Smooth muscle cell (in vitro differentiated cells): ENCODE measurements around the gene RACK1. TPM values are rescaled to one million over a fixed set of nuclear protein-coding genes. Genes with fewer than 3 reads are reported as not detected.
A peak's percentile ranks its signal among the peaks of the same experiment; 100 is the strongest.

Experiments used
- DNase-seq: peaks from one replicate; lab custom pipeline; 2025; ENCODE audit not compliant: unreplicated experiment; lab: John Stamatoyannopoulos, UW
- H2AFZ ChIP-seq: fragments of 200-600 bp; sonication (generic); 2 replicates; pipeline ENCODE4 v1.6.0; 2016; ENCODE audit warnings: antibody characterized with exemption, low read depth, mild to moderate bottlenecking
- H3F3A ChIP-seq: fragments of 200-600 bp; sonication (generic); 2 replicates; pipeline ENCODE4 v1.6.0; 2017; ENCODE audit warnings: antibody characterized with exemption, low read depth
- H3K27ac ChIP-seq: fragments of 200-600 bp; sonication (generic); 2 replicates; pipeline ENCODE4 v1.5.1; 2016; ENCODE audit warnings: low read depth, mild to moderate bottlenecking
- H3K27me3 ChIP-seq: fragments of 200-600 bp; sonication (generic); 2 replicates; pipeline ENCODE4 v1.6.1; 2016; ENCODE audit warnings: low read depth, mild to moderate bottlenecking
- H3K36me3 ChIP-seq: fragments of 200-600 bp; sonication (generic); 2 replicates; pipeline ENCODE4 v1.5.1; 2016; ENCODE audit warnings: low read depth
- H3K4me1 ChIP-seq: fragments of 200-600 bp; sonication (generic); 2 replicates; pipeline ENCODE4 v1.5.1; 2016; ENCODE audit warnings: low read depth
- H3K4me2 ChIP-seq: fragments of 200-600 bp; sonication (generic); 2 replicates; pipeline ENCODE4 v1.6.0; 2016; ENCODE audit warnings: mild to moderate bottlenecking
- H3K4me3 ChIP-seq: fragments of 200-600 bp; sonication (generic); 2 replicates; pipeline ENCODE4 v1.5.1; 2016; ENCODE audit warnings: mild to moderate bottlenecking
- H3K79me2 ChIP-seq: fragments of 200-600 bp; sonication (generic); 2 replicates; pipeline ENCODE4 v1.6.0; 2016; ENCODE audit warnings: low read depth, mild to moderate bottlenecking
- H3K9ac ChIP-seq: fragments of 200-600 bp; sonication (generic); 2 replicates; pipeline ENCODE4 v1.6.0; 2016; ENCODE audit warnings: low read depth
- H3K9me3 ChIP-seq: fragments of 200-600 bp; sonication (generic); replicated peaks from 2 replicates; pipeline ENCODE4 v1.5.1; 2016; ENCODE audit warnings: low read depth
- H4K20me1 ChIP-seq: fragments of 200-600 bp; sonication (generic); 2 replicates; pipeline ENCODE4 v1.6.0; 2016; ENCODE audit warnings: low read depth
- WGBS: methylation state at CpG from one replicate; pipeline ENCODE4 v1.1.7; 2016; ENCODE audit warnings: low lambda C conversion rate; 5-methylcytosine and 5-hydroxymethylcytosine counted together
- polyA plus RNA-seq: library from polyadenylated mRNA; unstranded; fragments of >200 nt; fragmentation: Nextera tagmentation; extraction: Ambion mirVana; gene quantifications from 2 replicates; pipeline ENCODE4 v1.2.1, GENCODE V29; 2016
- total RNA-seq: library from RNA; depleted of rRNA; stranded (reverse); fragments of >200 nt; gene quantifications from 2 replicates; pipeline ENCODE4 v1.2.3, GENCODE V29; 2014
- TF ChIP-seq, protein P1 (sequence below): fragments of 200-600 bp; sonication (generic); IDR thresholded peaks from 2 replicates; pipeline ENCODE4 v1.5.1; 2017; ENCODE audit warnings: borderline replicate concordance, mild to moderate bottlenecking, antibody characterized with exemption; ENCODE audit not compliant: insufficient read depth, poor library complexity, severe bottlenecking

The RACK1 gene
- total and polyA plus RNA-seq, 2 experiments from 2014 or later: 617 to 2,098 TPM

DNA sequence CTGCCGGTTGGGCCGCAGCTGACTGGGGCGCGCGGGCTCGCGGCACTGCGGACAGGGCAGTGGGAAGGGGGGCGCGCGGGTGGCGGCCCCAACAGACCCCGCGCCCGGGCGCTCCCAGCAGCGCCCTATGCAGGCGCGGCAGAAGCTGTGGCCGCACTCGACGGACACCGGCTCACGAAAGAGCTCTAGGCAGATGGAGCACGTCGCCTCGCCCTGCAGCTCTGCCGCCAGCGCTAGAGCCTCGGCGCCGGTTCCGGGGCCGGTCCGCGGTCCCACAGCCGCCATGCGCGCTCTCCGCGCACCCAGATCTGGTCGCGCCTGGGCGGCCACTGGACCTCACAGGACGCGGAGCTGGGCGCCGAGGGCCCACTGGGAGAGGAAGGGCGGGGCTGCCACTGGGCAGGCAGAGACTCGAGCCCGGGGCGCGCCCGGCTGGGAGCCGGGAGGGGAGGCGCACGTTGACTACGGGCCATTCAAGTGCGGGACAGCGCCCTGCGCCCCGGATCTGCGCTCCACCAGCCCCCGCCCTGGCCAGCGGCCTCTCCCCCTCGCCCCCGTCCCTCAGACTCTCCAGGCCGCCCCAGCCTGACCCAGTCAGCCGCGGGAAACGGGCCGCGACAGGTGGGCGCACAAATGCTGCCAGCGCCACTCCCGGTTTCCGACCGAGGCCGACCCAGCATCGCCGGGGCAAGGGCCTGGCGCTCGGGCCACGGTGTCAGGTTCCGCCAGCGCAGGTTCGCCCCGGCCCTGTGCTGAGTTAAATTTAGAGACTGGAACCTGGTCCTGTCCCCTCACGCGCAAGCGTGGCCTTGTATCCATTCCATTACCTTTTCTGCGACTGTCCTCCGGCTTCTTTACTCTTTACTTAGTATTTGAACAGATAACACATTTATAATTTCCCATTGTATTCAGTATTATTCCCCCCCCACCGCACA is 38.6 kb downstream of the RACK1 start, which contains the start of gene TRIM7:
Gene TRIM7 (minus strand): TSS at position 371 of the 935 bp plus-strand sequence. CDS start 86 bp downstream, at position 285.
- TF ChIP-seq, protein P1, sequence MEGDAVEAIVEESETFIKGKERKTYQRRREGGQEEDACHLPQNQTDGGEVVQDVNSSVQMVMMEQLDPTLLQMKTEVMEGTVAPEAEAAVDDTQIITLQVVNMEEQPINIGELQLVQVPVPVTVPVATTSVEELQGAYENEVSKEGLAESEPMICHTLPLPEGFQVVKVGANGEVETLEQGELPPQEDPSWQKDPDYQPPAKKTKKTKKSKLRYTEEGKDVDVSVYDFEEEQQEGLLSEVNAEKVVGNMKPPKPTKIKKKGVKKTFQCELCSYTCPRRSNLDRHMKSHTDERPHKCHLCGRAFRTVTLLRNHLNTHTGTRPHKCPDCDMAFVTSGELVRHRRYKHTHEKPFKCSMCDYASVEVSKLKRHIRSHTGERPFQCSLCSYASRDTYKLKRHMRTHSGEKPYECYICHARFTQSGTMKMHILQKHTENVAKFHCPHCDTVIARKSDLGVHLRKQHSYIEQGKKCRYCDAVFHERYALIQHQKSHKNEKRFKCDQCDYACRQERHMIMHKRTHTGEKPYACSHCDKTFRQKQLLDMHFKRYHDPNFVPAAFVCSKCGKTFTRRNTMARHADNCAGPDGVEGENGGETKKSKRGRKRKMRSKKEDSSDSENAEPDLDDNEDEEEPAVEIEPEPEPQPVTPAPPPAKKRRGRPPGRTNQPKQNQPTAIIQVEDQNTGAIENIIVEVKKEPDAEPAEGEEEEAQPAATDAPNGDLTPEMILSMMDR: no peak
- no peaks in the 10 kb centered on the region for H3K36me3 ChIP-seq

DNA sequence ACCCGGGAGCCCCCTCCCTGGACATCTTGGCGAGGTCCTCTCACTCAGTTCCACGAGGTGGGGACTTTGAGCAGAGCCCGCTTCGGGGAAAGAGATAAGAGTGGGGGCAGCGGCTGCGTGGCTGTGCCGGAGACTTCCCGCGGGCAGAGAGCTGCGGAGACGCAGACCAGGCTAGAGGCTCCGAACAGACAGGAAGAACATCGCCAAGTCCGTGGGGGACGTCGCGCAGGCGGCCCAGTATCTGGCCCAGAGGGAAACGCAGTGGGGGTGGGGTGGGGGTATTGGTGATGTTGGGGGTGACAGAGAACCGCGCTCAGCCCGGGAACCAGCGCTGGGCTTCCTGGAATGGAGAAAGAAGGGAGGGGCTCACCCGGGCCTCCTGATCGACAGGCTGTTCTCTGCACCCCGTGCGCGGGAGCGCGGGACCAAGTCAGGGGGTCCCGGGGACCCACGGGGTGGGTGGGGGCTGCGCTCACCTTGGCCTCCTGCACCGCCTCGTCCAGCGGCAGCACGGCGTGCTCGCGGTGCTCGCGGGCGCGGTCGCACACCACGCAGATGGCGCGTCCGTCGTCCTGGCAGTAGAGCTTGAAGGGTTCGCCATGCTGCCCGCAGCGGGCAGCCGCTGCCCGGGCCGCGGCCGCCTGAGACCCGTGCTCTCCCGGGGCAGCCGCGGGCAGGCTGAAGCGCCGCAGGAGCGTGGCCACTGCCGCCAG is 39.4 kb downstream of the RACK1 start:
- DNase-seq: no peak
- 2% methylated on average over 52 of the region's 67 CpGs for WGBS
- H2AFZ ChIP-seq: peak overlapping the region; percentile 57
- no peaks in the 10 kb centered on the region for H3K9me3 ChIP-seq
- peaks cover 28% of the 10 kb centered on the region for H3K27me3 ChIP-seq
- H3K4me2 ChIP-seq: peak overlapping the region; percentile 88
- no peaks in the 10 kb centered on the region for H3K36me3 ChIP-seq
- H3F3A ChIP-seq: peaks cover 13% of the 10 kb centered on the region
- no peaks in the 10 kb centered on the region for H3K4me1 ChIP-seq
- H3K9ac ChIP-seq: no peak overlapping the region
- H3K4me3 ChIP-seq: peak overlapping the region; percentile 55
- H3K27ac ChIP-seq: no peak overlapping the region
- H3K79me2 ChIP-seq: no peaks in the 10 kb centered on the region
- TF ChIP-seq, protein P1: no peak
- no peaks in the 10 kb centered on the region for H4K20me1 ChIP-seq

More for the DNA sequence above, 38.6 kb downstream of the RACK1 start, which contains the start of gene TRIM7:
- no peak for DNase-seq
- H3K79me2 ChIP-seq: no peaks in the 10 kb centered on the region
- H3K9me3 ChIP-seq: no peaks in the 10 kb centered on the region
- no peaks in the 10 kb centered on the region for H3K4me1 ChIP-seq
- H3K4me2 ChIP-seq: peak within 1 kb of the TSS; percentile 88
- peak within 1 kb of the TSS; percentile 55 for H3K4me3 ChIP-seq
- WGBS: 2% methylated on average over 77 of the region's 94 CpGs
- no peak within 1 kb of the TSS for H3K9ac ChIP-seq
- no peak within 1 kb of the TSS for H3K27ac ChIP-seq
- H4K20me1 ChIP-seq: no peaks in the 10 kb centered on the region
- H3K27me3 ChIP-seq: peaks cover 28% of the 10 kb centered on the region
- H3F3A ChIP-seq: peaks cover 13% of the 10 kb centered on the region
- H2AFZ ChIP-seq: peak within 1 kb of the TSS; percentile 92

DNA sequence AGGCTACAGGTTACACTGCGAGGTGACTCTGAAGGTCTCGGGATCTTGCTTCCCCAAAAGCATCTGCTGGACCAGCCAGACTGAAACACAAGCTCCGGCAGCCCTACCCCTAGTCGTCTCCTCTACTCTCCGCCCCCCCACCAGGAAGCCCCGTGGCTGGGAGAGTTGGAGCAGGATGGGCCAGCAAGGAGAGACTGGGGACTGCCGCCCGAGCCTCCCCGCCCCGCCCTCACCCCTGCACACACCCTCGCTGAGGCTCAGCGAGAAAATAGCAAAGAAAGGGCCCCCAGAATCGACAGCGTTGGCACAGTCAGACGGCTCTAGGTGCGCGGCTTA is 40.0 kb downstream of the RACK1 start:
- 8% methylated on average over 17 of the region's 17 CpGs for WGBS
- no peaks in the 10 kb centered on the region for H3K4me1 ChIP-seq
- H3K4me2 ChIP-seq: peak overlapping the region; percentile 88
- H3K4me3 ChIP-seq: peak overlapping the region; percentile 55
- no peak overlapping the region for H3K9ac ChIP-seq
- peaks cover 13% of the 10 kb centered on the region for H3F3A ChIP-seq
- peak overlapping the region; percentile 57 for H2AFZ ChIP-seq
- TF ChIP-seq, protein P1: no peak
- DNase-seq: no peak
- H3K79me2 ChIP-seq: no peaks in the 10 kb centered on the region
- H3K36me3 ChIP-seq: no peaks in the 10 kb centered on the region
- no peaks in the 10 kb centered on the region for H3K9me3 ChIP-seq
- H3K27me3 ChIP-seq: peaks cover 28% of the 10 kb centered on the region
- H3K27ac ChIP-seq: no peak overlapping the region
- no peaks in the 10 kb centered on the region for H4K20me1 ChIP-seq
